ENCODE measurements around the gene GLRX3.

DNA sequence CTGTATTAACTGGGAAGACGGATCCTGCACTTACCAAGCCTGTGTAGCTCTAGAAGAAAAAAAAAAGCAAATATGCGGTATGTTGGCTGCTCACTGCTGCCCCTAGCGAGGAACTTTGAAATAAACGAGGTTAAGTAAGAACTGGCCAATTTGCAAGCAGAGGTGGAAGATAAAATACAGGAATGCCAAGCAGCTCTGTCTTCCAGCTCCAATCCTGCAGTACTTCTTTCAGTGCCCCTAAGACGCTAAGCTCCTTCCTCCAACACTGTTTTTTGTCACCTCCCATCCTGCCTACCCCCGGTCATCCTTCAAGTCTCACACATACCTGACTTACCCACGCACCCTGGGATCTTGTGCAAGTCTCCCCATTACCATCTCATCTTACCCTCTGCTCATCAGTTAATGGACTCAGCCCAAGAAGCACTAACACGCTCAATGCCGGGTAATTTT lies 26.4 kb upstream of the GLRX3 start:
- TF ChIP-seq, protein P1, sequence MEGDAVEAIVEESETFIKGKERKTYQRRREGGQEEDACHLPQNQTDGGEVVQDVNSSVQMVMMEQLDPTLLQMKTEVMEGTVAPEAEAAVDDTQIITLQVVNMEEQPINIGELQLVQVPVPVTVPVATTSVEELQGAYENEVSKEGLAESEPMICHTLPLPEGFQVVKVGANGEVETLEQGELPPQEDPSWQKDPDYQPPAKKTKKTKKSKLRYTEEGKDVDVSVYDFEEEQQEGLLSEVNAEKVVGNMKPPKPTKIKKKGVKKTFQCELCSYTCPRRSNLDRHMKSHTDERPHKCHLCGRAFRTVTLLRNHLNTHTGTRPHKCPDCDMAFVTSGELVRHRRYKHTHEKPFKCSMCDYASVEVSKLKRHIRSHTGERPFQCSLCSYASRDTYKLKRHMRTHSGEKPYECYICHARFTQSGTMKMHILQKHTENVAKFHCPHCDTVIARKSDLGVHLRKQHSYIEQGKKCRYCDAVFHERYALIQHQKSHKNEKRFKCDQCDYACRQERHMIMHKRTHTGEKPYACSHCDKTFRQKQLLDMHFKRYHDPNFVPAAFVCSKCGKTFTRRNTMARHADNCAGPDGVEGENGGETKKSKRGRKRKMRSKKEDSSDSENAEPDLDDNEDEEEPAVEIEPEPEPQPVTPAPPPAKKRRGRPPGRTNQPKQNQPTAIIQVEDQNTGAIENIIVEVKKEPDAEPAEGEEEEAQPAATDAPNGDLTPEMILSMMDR (IDR thresholded peaks at IDR 0.05): peak; percentile 70 to 84 (median 81)
- no peak for TF ChIP-seq POLR2A (IDR thresholded peaks at IDR 0.05)

Measured in right lobe of liver (tissue), 4 donors.